ENCODE results near the gene ELK4. TPM values are rescaled to one million over a fixed set of nuclear protein-coding genes. Genes with fewer than 3 reads are reported as not detected.
A peak's percentile ranks its signal among the peaks of the same experiment; 100 is the strongest.

Gene ELK4
- total RNA-seq, 1 experiment from 2014 or later, result 16.5 TPM

GRCh38 chr1:205593967-205594366 is 37.8 kb downstream of the ELK4 start:
- Histone ChIP-seq H3K36me3 (peaks cover 12% of the 10 kb centered on the region), H3K27me3 (no peaks in the 10 kb centered on the region), H3K9me3 (no peaks in the 10 kb centered on the region), H3K4me3 (no peak overlapping the region)
- DNase-seq, result no peak

- DNase-seq, result no peak
- H3K4me3 ChIP-seq, result no peak overlapping the region
- no peaks in the 10 kb centered on the region for H3K9me3 ChIP-seq
- peaks cover 8% of the 10 kb centered on the region for H3K36me3 ChIP-seq
- H3K27me3 ChIP-seq, result no peaks in the 10 kb centered on the region
Observed at GRCh38 chr1:205593532-205593931, 38.3 kb downstream of the ELK4 start.

- no peaks in the 10 kb centered on the region for H3K9me3 ChIP-seq
- no peak for DNase-seq
- no peak overlapping the region for H3K4me3 ChIP-seq
- H3K36me3 ChIP-seq, result peaks cover 2% of the 10 kb centered on the region; the same call in 1 of the 2 replicates
- no peaks in the 10 kb centered on the region for H3K27me3 ChIP-seq
Observed at GRCh38 chr1:205592443-205593003, 39.3 kb downstream of the ELK4 start.

GRCh38 chr1:205591522-205592351 is 40.1 kb downstream of the ELK4 start:
- Histone ChIP-seq H3K36me3 (no peaks in the 10 kb centered on the region), H3K4me3 (no peak overlapping the region), H3K27me3 (no peaks in the 10 kb centered on the region), H3K9me3 (no peaks in the 10 kb centered on the region)
- peak; percentile 82 for DNase-seq

- H3K9me3 ChIP-seq, result no peaks in the 10 kb centered on the region
- H3K4me3 ChIP-seq, result no peak overlapping the region
- H3K27me3 ChIP-seq, result no peaks in the 10 kb centered on the region
- DNase-seq, result no peak
- H3K36me3 ChIP-seq, result no peaks in the 10 kb centered on the region
Observed at GRCh38 chr1:205590777-205591513, 40.9 kb downstream of the ELK4 start.

- DNase-seq, result no peak
- Histone ChIP-seq H3K27me3 (no peaks in the 10 kb centered on the region), H3K4me3 (no peak overlapping the region), H3K9me3 (no peaks in the 10 kb centered on the region), H3K36me3 (no peaks in the 10 kb centered on the region)
Observed at GRCh38 chr1:205590457-205590768, 41.4 kb downstream of the ELK4 start.

- DNase-seq, result no peak
- Histone ChIP-seq H3K4me3 (no peak overlapping the region), H3K36me3 (no peaks in the 10 kb centered on the region), H3K9me3 (no peaks in the 10 kb centered on the region), H3K27me3 (no peaks in the 10 kb centered on the region)
Observed at GRCh38 chr1:205589618-205590456, 42.0 kb downstream of the ELK4 start.

- Histone ChIP-seq H3K36me3 (no peaks in the 10 kb centered on the region), H3K9me3 (no peaks in the 10 kb centered on the region), H3K4me3 (no peak overlapping the region), H3K27me3 (no peaks in the 10 kb centered on the region)
- DNase-seq, result no peak
Observed at GRCh38 chr1:205589046-205589445, 42.8 kb downstream of the ELK4 start.

GRCh38 chr1:205588636-205589035 is 43.2 kb downstream of the ELK4 start:
- no peaks in the 10 kb centered on the region for H3K36me3 ChIP-seq
- H3K27me3 ChIP-seq, result no peaks in the 10 kb centered on the region
- no peak overlapping the region for H3K4me3 ChIP-seq
- H3K9me3 ChIP-seq, result no peaks in the 10 kb centered on the region
- peak; percentile 89 for DNase-seq

GRCh38 chr1:205587581-205587980 is 44.2 kb downstream of the ELK4 start:
- no peak for DNase-seq
- no peaks in the 10 kb centered on the region for H3K27me3 ChIP-seq
- no peaks in the 10 kb centered on the region for H3K9me3 ChIP-seq
- H3K4me3 ChIP-seq, result no peak overlapping the region
- no peaks in the 10 kb centered on the region for H3K36me3 ChIP-seq

- no peak overlapping the region for H3K4me3 ChIP-seq
- DNase-seq, result no peak
- no peaks in the 10 kb centered on the region for H3K36me3 ChIP-seq
- no peaks in the 10 kb centered on the region for H3K27me3 ChIP-seq
- no peaks in the 10 kb centered on the region for H3K9me3 ChIP-seq
Observed at GRCh38 chr1:205585835-205586785, 45.7 kb downstream of the ELK4 start.

- DNase-seq, result no peak
- Histone ChIP-seq H3K9me3 (no peaks in the 10 kb centered on the region), H3K36me3 (no peaks in the 10 kb centered on the region), H3K4me3 (no peak overlapping the region), H3K27me3 (no peaks in the 10 kb centered on the region; the same call in 1 of the 2 replicates)
Observed at GRCh38 chr1:205585169-205585834, 46.5 kb downstream of the ELK4 start.

- no peak overlapping the region for H3K4me3 ChIP-seq
- DNase-seq, result no peak
- H3K36me3 ChIP-seq, result no peaks in the 10 kb centered on the region
- no peaks in the 10 kb centered on the region for H3K9me3 ChIP-seq
- H3K27me3 ChIP-seq, result peaks cover 4% of the 10 kb centered on the region; the same call in 1 of the 2 replicates
Observed at GRCh38 chr1:205584732-205585131, 47.1 kb downstream of the ELK4 start.

GRCh38 chr1:205583461-205584130 is 48.2 kb downstream of the ELK4 start:
- Histone ChIP-seq H3K27me3 (peaks cover 9% of the 10 kb centered on the region; the same call in 1 of the 2 replicates), H3K9me3 (no peaks in the 10 kb centered on the region), H3K4me3 (no peak overlapping the region), H3K36me3 (no peaks in the 10 kb centered on the region)
- no peak for DNase-seq
